ENCODE data around the gene LRBA.

Gene LRBA

DNA sequence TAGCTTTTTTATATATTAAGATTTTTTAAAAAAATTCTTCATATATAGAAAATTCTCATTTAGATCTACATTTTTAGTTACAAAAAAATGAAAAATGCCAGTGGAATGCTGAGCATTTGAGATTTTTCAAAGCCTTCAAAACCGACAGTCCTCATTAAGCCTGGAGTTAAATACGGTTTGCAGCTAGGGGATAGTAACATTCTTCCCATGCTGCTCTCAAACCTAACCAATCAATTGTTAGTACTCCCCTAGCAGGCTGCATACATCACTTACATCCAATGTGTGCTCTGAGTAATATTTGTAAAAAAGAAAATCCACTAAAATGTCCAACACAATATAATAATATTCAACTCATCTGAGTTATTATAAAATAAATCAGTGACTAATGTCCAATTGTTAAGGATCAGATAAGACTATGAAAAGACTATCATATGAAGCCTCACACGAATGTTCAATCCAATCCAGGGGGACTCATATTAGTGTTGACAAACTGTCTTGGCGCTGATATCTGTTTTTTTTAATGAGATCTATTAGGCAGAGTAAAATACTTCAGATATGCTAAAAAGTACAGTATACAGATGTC is 660.8 kb downstream of the LRBA start:
- no peak for DNase-seq

DNA sequence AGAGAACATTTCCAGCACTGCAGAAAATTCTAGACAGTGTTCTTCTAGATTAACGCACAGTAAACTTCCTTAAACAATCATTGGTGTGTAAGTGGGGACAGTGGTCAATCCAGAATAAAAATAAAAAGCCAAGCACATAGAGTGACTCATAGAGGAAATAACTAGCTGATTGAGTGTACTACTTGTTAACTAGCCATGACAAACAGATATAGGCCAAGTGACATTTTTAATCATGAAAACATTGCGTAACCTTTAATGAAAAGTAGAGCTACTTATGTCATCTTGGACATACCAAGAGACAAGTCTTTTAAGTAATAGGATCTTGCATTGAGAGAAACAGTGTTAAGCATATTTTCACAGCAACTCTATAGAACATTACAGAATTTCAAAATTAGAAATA is 667.0 kb downstream of the LRBA start:
- DNase-seq: no peak

DNA sequence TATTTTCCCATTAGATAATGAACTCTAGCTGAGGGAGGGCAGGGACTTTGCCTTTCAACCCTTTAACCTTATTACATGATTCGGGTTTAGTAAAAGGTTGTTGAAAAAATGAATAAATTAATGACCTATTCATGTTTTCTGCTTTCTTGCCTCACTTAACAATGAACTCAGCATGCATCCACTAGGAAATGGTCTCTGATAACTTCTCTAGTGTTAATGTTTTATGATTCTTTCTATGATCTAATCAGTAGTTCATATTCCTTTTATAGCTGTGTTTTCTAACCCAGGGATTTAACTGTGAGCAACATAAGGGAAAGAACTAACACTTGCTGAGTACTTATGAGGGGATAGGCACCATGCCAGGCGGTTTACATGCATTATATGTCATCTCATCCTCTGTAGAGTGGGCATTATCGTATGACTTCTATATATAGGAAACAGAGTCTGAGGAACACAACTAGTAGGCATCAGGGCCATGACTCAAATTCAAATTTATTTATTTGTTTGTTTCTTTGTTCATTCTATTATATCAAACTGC is 669.8 kb downstream of the LRBA start:
- DNase-seq: no peak

DNA sequence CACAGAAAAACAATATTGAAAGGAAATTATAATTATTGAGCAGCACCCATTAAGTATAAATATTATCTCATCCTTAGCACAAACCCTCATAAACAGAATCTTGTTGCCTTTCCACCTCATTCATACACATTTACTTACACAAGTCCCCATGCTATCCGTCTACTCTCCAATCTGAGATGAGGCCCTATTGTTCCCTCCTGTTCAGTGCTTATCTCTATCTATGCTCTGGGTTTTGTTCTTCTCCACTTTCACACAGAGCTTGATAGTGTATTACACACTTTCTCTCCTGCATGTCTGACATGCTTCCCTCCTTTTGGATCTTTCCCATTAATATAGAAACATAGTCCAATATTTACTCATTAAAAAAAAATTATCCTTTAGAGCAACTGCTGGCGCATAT is 671.3 kb downstream of the LRBA start:
- no peak for DNase-seq

DNA sequence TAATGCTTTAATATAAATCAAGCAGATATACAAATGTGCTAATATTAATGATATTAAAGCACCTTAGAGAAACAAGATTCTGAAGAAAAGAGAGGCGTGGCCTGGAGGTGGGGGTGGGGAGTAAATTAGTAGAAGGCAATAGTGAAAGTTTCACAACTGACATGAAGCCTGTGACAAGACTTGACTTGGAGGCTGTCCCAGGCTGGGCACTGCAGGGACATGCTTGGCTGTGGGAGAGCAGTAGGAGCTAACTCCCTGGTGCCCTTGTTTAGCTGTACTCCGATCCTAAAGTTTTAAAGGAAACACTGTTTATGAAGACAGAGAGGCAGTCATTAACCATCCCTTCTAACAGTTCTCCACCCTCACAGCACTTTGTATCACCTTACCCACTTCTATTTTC is 672.1 kb downstream of the LRBA start:
- DNase-seq: no peak

DNA sequence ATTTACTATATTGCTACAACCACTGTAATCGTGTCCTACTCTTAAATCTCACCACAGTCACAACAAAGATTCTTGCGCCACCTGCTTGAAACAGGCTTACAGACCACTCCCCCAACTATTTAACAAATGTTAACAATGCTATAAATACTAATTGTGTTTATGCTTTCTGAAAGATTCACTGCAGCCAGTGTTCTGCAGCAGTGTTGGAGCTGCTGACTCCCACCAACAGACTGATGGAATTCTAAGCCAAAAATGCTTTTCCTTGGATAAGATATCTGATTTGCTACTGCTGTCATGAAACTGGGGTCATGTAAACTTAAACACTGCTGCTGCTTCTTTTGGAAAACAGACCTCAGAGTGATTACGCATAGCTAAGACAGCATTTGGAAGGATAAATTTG is 677.4 kb downstream of the LRBA start:
- DNase-seq: no peak

DNA sequence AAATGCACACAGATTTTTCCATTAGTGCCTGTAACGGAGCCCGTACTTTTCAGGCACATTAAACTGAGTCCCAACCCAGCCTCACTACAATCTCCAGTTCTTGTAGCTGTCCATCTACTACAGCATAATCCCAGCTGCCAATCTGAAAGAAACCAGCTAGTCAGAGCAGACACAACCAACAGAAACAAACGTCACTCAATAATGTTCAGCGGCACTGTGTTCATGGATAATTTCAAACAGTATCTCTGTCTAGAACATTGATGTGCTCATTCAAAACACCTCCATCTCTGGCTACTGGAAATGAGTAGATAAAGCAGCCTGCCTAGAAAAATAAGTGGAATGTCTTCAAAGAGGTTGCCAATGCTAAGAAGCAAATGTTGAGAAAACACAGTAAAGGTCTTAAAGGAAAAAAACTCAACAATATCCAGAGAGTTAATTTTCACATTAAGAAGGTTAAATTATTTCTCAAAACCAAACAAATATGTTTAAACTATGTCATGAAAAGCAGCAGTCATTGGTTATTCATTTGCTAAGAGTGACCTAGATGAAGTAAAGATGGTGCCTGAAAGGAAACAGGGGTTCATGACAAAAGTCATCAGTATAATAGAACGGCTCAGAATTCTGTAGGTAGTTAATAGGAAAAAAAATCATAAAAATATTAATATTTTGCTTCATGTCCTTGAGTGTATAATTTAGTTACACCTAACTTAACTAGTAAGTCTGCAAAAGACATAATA is 678.2 kb downstream of the LRBA start:
- DNase-seq: no peak

DNA sequence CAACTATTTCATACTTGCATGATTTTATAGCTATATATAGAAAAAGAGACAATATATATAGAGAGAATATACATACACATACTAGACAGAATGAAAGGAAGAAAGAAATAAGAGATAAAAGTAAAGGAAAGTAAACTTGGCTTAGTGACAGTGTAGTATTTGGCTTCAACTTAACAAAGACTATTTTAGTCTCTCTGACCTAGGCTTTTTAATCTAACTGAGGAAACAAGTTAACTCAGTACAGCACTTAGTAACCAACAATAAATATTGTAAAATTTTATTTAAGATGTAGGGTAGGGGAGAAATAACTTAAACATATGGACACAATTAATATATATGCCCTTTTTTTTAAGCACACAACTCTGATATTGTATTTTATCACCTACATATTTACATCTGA is 682.1 kb downstream of the LRBA start:
- DNase-seq: no peak

DNA sequence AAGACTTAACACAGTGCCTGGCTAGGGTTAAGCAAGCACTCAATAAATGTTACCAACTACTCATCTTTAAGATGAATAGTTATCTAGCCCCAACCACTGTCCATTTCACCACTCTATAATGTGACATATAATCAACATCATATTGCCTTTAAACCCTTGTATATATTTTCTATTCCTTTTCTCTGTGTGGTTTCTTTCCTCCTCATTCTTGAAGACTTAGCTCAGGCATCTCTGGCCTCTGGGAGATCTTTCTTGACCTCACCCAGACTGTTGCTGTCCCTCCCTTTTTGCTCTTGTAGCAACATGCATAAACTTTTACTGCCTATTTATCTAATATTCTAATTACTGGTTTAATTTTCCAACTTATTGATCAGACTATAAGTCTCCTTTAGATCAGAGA is 683.0 kb downstream of the LRBA start:
- no peak for DNase-seq

DNA sequence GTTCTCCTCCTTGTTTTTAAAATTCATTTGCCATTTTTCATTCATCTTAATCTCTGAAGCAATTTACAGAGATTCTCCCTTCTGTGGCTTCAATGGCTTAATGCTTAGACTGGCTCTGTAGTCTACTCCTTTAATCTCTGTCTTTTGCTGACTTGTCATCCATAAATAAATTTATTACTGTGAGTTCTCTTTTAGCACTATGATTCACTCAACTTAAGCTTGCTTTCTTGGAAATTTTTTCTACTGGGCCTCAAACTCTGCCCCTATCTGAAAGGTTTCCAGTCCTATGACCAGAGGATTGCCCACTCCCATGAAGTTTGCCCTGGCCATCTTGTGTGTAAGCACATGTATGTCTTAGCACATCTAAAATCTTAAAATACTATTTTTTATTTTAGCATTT is 685.7 kb downstream of the LRBA start:
- DNase-seq: no peak

DNA sequence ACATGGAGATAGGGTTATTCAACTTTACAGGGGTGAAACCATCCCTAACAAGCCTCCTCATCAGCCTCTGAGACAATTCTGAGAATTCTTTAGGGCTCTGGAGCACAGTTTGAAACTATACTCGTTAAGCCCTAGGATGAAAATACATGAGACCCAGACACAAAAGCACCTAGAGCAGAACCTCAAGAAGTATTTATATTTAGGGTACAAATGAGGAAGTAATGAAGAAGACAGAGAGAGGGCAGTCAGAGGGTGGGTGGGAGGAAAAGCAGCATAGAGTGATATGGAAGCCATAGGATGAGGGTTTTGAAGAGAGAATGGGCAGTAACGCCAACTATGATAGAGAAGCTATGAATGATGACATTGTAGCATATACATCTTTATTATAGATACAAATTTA is 686.6 kb downstream of the LRBA start:
- DNase-seq: no peak

DNA sequence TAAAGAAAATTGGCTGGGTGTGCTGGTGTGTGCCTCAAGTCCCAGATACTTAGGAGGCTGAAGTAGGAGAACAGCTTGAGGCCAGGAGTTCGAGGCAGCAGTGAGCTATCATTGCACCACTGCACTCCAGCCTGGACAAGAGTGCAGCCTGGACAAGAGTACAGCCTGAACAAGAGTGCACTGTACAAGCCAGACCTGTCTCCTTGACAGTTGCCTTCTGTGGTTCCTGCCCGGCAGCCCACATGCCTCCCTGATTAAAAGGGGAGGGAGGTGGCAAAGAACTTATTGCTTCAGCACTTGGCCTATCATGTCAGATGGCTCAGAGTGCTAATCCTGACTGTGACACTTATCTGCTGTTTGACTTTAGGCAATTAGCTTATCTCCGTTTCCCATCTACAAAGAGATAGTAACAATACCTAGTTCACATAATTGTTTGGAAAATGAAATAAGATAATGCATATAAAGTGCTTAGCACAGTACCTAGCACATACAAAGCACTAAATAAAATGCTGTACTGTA is 687.8 kb downstream of the LRBA start:
- DNase-seq: no peak

DNA sequence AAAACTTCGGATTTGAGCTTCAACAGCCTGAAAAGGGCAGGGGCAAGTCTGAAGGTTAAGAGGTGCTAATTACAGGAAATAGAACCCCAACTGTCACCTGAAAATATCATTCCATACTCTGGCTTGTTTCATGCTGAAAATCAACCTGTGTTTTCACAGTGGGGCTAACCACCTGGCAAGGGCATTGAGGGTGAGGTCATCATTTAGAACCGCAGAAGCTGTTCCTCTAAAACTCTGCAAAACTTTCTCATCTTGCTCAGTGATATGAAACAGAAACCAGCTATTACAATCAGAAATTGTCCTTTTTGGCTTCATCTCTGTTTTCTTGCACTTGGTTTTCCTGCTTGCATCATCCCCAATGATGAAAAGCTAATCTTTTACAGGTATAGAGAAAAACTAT is 689.2 kb downstream of the LRBA start:
- no peak for DNase-seq

DNA sequence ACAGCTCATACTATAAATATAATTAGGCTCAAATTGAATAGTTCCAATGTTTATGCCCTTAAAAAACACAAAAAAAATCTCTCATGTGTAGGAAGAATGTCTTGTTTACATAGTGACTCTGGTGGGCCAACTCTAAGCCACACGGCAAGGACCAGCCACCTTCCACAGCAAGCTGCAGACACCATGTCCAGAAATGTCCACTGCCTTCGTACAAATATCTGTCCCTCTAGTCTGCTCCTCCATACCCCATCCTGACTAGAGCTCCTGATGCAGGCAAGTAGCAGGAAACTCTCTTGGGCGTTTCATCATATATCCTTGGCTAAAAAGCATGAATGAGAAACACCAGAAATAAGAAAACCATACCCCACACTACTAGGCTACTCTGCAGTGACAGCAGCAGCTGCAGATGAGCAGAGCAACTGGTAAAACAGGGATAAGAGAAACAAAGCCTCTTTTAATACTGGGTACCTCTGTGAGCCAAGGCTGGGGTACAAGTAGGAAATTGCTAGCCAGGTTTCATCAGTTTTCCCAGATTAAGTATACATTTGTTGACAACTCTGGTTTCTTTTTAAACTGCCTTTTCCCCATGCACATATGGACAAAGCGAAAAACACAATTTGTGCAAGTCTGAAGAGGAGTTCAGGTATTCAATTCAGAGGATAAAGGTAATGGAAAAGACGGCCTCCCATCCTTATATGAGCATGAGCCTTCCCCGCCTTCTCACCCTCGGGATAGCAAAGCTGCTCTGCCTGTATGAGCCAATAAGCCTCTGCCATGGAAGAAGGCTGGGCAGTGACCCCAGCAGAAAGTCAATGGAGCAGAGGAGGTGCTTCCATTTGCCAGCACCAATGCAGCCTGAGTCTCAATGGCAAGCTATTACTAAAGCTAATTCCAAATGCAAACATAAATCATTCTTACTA is 691.4 kb downstream of the LRBA start:
- no peak for DNase-seq

DNA sequence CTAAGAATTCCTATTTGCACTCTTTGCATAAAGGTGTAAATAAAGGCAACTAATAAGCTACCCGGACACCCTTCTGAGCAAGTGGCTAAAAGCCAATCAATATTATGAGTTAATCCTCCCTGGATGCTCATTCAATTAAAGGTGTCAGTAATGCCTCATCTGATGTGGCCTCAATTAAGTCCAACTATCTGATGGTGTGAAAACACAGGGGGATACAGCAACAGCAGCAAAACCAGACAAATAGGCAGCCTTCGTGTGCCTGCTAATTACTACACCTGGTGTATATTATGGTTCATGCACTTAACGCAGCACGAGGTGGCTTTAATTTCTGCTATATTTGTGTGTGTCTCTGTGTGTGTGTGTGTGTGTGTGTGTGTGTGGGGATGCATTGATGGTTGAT is 692.4 kb downstream of the LRBA start:
- DNase-seq: no peak

DNA sequence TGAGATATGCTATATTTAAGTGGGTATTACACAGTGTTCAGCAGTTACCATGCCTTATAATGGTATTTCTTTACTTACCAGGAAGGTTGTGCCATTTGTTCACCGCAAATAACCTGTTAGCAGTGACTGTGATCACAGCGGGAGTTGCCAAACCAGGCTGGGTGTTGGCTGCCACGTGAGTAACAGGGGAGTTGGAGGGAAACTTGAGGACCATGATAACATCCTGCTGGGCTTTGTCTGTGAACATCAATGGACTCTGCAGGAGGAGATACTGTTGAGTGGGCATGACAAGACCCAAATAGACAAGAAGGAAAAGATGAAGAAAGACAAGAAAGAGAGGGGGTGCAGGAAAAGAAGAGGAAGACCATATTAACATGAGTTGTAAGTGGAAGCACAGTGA is 694.0 kb downstream of the LRBA start:
- no peak for DNase-seq

DNA sequence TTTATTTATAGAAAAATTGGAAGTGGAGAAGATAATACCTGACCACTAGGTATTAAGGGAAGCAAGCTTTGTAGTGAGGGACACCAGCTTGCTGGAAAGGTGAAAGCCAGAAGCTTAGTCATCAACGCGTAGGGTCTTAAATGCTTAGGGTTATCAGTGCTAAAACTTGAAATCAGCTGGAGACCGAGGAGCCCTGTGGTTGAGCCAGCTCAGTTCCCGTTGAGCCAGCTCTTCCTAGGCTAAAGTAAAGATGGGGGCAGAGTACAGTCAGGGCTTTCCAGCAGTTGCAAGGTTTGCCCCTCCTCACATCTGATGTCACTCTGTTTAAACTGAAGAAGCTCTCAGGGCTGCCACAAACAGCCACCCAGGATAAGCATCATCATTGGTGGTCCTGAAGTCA is 696.1 kb downstream of the LRBA start:
- no peak for DNase-seq

DNA sequence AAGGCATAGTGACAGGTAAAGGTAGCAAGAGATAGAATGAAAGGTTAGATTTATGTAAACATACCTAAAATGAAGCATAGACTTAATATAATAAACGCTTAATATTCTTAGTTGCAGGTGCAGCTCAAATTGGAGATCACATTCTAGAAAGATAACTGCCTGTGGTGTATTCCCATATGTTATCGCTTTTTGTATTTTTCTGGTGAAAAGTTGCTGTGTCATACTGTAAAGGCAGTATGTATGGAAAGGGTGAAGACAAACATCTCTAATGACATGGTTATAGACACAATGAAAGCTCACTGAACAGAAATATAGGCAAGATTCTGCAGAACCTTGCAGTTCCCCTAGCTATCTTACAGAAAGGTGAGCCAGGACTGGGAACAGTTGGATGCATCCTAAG is 696.6 kb downstream of the LRBA start:
- DNase-seq: no peak

DNA sequence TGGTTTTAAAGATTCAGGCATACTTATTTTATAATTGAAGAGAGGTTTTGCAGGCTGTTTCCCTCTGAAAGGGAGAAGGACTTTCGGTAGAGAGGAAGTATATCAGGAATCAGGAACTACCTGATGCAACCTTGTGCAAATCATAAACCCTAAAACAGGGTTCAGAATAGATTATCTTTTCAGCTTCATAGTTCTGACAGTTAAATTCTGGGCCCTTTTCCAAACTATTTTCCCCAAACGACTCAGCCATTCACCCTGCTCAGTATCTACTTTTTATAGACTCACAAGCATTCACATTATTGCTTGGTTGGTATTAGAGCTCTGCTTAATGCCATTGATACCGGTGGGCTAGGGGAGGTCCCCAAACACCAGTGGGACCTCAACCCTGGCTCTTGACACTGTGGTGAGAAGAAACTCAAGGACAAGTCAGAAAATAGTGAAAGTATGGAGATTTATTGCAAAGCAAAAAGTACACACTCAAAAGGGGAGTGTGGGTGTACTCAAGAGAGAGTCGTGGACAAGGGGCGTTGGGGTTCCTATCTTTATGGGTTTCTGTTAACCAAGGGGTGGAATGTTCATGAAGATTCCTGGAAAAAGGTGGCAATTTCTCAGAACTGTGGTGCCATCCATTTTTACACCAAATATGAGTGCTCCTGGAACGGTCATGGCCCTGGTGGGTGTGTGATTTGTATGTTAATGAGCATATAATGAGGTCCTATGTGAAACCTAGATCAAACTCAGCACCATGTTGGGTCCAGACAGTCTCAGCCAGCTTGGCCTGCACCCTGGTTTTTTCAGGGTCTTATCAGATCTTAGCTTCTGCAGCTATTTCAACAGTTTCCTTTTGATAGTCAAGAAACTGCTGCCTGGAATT is 698.5 kb downstream of the LRBA start:
- no peak for DNase-seq

DNA sequence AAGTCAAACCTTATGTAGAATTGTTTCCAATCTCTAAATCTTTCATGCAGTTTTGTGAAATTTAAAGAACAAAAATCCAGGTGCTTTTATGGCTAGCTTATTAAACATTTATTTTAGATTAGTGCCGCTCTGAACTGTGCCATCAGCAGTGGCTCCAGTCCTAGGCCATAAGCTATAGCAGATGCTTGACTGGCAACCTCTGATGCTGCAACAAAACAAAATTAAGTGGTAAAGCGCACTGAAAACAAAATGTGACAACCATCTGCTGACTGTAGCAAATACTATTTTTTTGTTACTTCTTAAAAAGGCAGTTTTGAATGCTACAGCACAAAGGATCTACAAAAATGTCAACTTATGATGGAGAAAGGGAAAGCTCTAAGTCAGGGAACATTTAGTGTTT is 699.4 kb downstream of the LRBA start:
- no peak for DNase-seq

DNA sequence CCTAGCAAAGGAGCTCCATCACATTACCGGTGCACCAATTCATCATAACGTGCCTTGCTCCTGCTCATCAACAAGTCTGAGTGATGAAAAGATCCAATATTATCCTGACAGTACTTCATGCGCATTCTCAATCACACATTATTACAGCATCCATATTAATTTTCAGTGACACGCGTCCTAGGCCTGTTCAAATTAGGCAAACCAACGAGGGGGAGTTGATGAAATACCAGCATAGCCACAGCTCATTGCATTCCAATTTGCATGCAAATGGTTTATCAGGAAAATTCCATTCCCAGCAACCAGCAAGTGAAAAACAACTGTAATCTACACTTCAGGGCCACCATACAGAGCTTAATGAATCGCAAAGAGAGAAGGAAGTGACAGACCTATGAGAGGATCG is 699.9 kb downstream of the LRBA start:
- no peak for DNase-seq

DNA sequence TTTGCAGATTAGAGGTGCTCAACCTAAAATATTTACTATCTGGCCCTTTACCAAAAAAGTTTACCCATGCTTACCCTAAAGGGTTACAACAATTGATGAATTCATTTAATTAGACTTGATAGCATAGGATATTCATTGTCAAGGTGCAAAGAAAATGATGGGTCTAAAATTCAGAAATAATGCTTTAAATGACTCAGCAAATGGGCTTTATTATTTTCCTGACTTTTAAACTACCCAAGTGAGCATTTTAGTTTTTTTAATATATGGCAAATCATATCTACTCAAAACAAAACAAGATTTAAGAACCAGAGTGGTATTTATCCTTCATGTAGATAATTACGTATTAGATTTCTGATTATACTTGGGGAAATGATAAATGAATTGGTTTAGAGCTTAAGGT is 701.1 kb downstream of the LRBA start:
- DNase-seq: no peak
